Kidney capillary endothelial cell (primary cell): Measurements from ENCODE around the gene CGN.

Experiments used
- DNase-seq: peaks from one replicate; pipeline ENCODE4 v3.0.0-alpha.2; 2018; ENCODE audit warnings: low spot score

The CGN gene

GRCh38 chr1:151526735-151527525 lies 15.7 kb downstream of the CGN start:
- no peak for DNase-seq

DNA sequence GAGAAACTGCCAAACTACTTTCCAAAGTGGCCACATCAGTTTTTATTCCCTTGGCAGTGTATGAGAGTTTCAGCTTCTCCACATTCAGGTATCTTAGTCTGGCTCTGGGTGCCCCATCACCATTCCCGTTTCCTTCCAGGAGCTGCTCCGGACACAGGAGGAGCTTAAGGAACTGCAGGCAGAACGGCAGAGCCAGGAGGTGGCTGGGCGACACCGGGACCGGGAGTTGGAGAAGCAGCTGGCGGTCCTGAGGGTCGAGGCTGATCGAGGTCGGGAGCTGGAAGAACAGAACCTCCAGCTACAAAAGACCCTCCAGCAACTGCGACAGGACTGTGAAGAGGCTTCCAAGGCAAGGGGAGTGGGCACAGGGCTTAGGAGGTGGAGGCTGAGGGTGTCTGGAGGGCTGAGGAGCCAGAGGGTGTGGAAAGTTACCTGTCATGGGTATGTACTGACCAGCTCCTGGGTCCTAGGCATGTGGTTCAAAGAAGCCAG lies 18.1 kb downstream of the CGN start:
- no peak for DNase-seq

- DNase-seq = no peak
Observed at GRCh38 chr1:151529781-151530180, 18.6 kb downstream of the CGN start.

DNA sequence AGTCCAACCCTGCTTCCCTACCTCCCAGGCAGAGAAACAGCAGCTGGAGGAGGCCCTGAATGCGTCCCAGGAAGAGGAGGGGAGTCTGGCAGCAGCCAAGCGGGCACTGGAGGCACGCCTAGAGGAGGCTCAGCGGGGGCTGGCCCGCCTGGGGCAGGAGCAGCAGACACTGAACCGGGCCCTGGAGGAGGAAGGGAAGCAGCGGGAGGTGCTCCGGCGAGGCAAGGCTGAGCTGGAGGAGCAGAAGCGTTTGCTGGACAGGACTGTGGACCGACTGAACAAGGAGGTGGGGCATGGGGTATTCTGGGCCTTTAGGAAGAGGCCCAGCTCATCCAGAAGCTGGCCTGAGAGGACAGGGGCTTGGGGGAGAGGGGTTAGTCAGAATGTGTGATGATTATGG lies 19.3 kb downstream of the CGN start:
- DNase-seq = no peak

DNA sequence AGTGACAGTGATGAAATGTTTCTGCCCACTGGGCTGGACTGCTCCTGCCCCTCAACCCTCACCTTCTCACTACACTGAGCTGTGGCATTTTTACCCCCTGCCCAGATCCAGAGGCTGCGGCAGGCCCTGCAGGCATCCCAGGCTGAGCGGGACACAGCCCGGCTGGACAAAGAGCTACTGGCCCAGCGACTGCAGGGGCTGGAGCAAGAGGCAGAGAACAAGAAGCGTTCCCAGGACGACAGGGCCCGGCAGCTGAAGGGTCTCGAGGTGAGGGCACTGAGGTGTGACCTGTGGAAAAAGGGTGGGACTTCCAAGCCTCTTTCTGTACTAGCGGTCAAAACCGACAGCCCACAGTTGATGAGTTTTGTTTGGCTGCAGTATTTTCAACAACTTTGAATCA lies 22.7 kb downstream of the CGN start:
- DNase-seq = no peak

DNA sequence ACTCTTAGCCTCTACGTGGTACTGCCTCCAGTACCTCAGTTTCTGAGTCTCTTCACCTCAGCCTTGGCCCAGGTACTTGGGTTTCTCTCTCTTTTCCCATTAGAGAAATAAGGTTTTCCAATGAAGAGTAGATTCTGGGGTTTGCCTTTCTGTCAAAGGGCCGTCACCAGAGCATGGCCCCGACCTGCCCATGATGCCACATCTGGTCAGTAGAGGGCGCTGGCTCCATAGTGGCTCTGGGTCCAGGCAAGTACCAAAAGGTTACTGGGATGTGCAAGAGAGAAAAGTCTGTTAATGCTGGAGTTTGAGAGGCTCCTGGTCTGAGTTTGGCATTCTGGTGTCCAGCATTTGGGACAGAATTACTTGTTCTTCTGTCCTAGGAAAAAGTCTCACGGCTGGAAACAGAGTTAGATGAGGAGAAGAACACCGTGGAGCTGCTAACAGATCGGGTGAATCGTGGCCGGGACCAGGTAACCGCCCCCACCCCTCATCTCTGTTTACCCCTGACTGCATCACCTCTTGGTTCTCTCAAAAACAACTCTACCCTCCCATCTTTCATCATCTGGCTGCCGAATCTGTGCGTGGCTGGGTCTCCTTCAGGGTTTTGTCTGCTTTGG lies 23.6 kb downstream of the CGN start:
- DNase-seq = peak; percentile 70

GRCh38 chr1:151535326-151536271 lies 24.4 kb downstream of the CGN start:
- DNase-seq = no peak

- no peak for DNase-seq
Observed at GRCh38 chr1:151536499-151536898, 25.3 kb downstream of the CGN start.

GRCh38 chr1:151537112-151537511 lies 25.9 kb downstream of the CGN start:
- DNase-seq = no peak

DNA sequence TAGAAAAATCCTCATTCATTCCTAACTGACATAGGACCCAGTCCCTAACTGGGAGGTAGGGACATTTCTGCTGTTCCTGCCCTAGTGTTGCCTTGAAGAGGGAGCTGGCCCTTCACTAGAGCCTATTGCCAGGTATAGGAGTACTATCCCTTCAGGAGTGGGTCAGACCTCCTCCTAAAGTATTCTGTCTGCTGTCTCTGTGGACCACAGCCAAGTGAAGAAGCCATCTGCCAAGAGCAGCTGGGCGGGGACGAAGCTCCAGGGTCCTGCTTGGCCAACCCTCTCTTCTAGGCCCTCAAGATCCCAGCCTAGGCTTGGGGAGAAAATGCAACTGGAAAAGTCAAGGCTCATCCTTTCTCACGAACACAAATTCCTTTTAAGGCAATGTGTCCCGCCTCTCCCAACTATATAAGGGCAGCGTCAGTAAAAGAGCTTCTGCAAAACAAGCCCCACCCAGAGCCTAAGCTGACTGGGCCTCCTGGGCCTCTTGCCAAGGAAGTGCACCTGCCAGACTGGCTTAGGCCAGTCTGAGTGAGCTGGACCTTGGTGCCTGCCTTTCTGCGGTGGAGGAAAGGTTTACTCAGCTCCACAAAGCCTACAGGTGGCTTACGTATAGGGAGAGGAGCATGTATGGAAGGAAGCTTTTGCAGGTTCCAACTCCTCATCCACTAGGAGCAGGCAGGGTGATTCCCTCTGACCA lies 28.3 kb downstream of the CGN start:
- DNase-seq = no peak

DNA sequence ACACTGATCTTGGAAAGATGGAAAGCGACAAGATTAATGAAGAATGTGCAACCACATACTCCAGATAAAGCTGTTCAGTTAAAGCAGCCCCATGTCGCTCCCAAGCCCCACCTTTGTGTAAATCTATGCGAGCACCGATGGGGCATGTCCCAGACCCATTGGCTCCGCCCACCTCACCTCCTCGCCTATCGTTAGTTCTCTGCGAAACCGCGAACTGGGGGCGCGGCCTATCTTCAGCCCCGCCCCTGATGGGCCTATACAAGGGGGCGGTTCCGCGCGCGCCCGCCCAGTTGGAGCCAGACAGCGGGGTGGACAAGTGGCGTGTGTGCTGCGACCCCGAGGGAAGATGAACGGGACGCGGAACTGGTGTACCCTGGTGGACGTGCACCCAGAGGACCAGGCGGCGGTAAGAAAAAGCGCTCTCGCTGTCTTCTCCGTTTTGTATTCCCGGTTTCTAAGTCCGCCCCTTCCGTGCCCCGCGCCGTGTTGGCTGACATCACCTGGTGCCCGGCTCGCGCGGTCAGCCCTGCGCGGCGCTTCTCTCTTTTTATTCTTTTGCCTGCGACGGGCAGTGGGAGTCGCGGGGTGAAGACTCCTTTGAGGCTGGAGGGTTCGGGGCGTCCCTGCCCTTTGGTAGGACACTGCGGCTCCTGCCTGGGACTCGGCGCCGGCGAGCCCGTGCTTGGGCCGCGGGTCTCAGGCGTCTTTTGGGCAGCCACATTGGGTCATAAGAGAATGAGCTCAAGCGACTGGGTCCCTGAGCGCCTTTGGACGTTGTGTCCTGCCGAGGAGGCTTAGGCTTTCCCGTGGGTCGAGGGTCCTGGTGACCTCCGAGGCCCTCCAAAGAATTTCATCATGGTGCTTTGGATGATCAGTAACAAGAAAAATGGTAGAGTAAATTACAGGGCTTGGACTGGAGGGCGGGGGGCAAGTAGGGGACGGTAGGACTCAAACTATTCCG lies 29.1 kb downstream of the CGN start, which contains the start of gene TUFT1:
Gene TUFT1, plus strand, starts transcription at position 289 of the 961 bp plus-strand sequence. Its CDS starts 58 bp downstream, at position 347.
- peak; percentile 74 for DNase-seq

GRCh38 chr1:151540982-151541377 lies 29.8 kb downstream of the CGN start:
- no peak for DNase-seq

DNA sequence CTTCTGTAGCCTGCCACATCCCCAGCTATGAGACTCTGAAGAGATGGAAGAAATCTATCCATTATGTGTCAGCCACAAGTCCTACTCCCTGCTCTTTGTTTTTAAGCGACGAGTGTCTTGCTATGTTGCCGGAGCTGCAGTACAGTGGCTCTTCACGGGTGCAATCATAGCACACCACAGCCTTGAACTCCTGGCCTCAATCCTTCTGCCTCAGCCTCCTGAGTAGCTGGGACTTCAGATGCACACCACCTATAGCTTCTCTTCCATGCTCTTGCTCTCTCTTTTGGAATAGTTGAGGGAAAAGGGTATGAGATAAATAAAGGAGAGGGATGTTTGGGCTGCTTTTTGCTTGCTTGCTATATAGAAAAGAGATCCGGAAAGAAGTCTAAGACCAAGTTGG lies 30.6 kb downstream of the CGN start:
- no peak for DNase-seq

- no peak for DNase-seq
Observed at GRCh38 chr1:151542710-151543129, 31.5 kb downstream of the CGN start.

DNA sequence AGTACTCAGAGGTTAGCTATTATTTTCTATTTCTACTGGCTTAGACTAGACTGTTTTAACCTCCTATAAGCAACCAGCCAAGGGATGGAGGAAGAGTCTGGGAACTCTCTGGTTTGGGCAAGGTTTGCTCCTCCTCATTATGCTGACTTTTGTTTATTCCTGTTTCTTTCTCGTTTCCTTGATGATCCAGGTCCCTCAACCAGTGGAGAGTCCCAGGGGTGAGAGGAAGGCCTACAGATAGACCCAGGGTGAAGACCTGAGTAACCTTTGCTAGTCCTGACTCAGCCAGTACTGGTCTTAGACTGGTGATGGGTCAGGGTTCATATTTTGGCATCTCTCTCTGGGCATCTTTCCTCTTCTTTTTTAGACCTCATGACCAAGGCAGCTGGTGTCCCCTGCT lies 34.4 kb downstream of the CGN start:
- no peak for DNase-seq

GRCh38 chr1:151546011-151546925 lies 35.1 kb downstream of the CGN start:
- no peak for DNase-seq

DNA sequence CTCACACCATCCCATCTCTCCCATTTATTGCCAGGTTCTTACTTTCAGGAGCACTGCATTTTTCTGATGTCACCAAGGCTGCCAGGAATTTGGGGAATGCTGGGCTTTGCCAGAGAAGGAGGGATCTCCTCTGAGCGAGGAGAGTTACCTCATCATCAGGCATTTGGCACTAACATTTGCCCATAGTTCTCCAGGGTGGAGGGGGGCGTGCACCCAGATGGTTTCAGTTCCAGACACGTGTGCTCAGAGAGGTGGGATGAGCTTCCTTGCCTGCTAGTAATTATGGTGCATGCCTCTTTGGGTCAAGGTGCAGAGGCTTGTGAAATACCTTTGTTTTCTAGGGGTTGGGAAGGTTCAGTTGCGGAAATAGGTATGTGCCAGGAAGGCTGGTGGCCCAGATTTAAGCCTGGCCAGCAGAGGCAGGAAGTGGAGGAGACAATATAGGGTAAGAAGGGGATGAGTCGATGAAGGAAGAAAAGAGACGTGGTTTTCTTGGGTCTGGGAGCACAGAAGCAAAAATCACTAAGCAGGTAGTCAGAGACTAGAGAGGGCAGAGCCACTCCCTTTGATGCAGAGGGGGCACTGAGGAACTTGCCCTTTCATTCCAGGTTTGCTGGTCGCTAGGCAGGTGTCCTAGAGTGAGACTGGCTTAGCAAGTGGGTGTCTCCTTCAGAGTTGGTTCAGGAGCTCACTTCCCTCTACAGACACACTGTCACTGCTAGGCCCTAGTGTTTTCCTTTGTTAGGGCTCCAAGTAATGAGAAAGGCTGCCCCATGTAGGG lies 36.1 kb downstream of the CGN start:
- DNase-seq = no peak

DNA sequence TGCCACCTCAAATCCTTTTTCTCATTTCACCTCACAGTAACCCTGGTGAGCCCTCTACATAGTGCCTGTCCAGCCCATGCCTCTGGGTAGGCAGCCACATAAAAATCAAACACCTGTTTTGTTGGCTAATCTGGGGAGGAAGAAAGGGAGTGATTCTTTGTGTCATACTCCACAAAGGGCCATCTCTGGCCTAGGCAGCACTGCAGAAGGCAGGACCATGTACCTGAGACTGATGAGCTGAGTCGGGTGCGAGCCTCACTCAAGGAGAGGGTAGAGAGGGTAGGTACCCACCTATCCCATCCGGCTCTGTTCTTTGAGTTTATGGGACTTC lies 36.7 kb downstream of the CGN start:
- no peak for DNase-seq

DNA sequence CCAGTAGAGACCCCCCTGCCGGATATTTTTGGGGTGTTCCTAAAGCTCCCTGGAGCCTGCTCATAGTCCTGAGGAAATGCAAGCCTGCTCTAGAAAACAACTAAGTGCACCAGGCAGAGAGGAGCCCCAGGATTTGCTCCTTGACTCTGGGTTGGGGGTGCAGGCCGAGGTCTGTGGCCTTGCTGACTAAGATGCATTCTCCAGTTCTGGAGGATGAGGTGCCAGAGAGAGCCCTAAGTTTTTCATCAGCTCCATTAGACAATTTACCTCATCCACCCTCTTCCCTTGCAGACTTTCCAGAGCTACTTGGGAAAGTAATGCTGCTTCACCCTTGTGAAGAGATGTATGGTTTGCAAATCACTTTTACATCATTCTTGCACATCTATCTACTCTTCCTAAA lies 38.0 kb downstream of the CGN start:
- DNase-seq = no peak
